Measurements from ENCODE around the gene ZNF554.

- TF ChIP-seq CTCF (conservative IDR thresholded peaks at IDR 0.05; ENCODE audit: low read length) (no peak), EZH2phosphoT487 (IDR thresholded peaks at IDR 0.05; ENCODE audit: borderline replicate concordance) (no peak)
Measured at GRCh38 chr19:2814426-2814825, 5.2 kb upstream of the ZNF554 start.
